ENCODE data around the gene BEAN1. TPM values are rescaled to one million over a fixed set of nuclear protein-coding genes. Genes with fewer than 3 reads are reported as not detected.

BEAN1 gene
- total and polyA plus RNA-seq, 9 of the 15 experiments (the other 6 are each of a cell fraction or from before 2014, with no cell fraction given), result not detected

GRCh38 chr16:66523861-66524354 lies 96.8 kb downstream of the BEAN1 start (continued):
- TF ChIP-seq HMGN3 (IDR thresholded peaks at IDR 0.05; ENCODE audit: borderline replicate concordance, extremely low read depth, insufficient read length, low read depth, low read length), result no peak
- TF ChIP-seq MCM2 (IDR thresholded peaks at IDR 0.05; ENCODE audit: low read depth), result no peak
- no peak for TF ChIP-seq ZNF253 (CRISPR knock-in tag; conservative IDR thresholded peaks at IDR 0.05)
- TF ChIP-seq, protein P1, sequence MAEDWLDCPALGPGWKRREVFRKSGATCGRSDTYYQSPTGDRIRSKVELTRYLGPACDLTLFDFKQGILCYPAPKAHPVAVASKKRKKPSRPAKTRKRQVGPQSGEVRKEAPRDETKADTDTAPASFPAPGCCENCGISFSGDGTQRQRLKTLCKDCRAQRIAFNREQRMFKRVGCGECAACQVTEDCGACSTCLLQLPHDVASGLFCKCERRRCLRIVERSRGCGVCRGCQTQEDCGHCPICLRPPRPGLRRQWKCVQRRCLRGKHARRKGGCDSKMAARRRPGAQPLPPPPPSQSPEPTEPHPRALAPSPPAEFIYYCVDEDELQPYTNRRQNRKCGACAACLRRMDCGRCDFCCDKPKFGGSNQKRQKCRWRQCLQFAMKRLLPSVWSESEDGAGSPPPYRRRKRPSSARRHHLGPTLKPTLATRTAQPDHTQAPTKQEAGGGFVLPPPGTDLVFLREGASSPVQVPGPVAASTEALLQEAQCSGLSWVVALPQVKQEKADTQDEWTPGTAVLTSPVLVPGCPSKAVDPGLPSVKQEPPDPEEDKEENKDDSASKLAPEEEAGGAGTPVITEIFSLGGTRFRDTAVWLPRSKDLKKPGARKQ (CRISPR knock-in tag; IDR thresholded peaks at IDR 0.05), result no peak
- no peak for TF ChIP-seq ERF (CRISPR knock-in tag; IDR thresholded peaks at IDR 0.05)
- TF ChIP-seq TAF15 (IDR thresholded peaks at IDR 0.05; ENCODE audit: low read depth, low read length), result no peak
- TF ChIP-seq, protein P2, sequence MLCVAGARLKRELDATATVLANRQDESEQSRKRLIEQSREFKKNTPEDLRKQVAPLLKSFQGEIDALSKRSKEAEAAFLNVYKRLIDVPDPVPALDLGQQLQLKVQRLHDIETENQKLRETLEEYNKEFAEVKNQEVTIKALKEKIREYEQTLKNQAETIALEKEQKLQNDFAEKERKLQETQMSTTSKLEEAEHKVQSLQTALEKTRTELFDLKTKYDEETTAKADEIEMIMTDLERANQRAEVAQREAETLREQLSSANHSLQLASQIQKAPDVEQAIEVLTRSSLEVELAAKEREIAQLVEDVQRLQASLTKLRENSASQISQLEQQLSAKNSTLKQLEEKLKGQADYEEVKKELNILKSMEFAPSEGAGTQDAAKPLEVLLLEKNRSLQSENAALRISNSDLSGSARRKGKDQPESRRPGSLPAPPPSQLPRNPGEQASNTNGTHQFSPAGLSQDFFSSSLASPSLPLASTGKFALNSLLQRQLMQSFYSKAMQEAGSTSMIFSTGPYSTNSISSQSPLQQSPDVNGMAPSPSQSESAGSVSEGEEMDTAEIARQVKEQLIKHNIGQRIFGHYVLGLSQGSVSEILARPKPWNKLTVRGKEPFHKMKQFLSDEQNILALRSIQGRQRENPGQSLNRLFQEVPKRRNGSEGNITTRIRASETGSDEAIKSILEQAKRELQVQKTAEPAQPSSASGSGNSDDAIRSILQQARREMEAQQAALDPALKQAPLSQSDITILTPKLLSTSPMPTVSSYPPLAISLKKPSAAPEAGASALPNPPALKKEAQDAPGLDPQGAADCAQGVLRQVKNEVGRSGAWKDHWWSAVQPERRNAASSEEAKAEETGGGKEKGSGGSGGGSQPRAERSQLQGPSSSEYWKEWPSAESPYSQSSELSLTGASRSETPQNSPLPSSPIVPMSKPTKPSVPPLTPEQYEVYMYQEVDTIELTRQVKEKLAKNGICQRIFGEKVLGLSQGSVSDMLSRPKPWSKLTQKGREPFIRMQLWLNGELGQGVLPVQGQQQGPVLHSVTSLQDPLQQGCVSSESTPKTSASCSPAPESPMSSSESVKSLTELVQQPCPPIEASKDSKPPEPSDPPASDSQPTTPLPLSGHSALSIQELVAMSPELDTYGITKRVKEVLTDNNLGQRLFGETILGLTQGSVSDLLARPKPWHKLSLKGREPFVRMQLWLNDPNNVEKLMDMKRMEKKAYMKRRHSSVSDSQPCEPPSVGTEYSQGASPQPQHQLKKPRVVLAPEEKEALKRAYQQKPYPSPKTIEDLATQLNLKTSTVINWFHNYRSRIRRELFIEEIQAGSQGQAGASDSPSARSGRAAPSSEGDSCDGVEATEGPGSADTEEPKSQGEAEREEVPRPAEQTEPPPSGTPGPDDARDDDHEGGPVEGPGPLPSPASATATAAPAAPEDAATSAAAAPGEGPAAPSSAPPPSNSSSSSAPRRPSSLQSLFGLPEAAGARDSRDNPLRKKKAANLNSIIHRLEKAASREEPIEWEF (CRISPR knock-in tag; IDR thresholded peaks at IDR 0.05), result no peak
- TF ChIP-seq DMBX1 (CRISPR knock-in tag; IDR thresholded peaks at IDR 0.05; ENCODE audit: borderline replicate concordance), result peak; percentile 37; the same call in 1 of the 2 replicates
- no peak for TF ChIP-seq RB1 (IDR thresholded peaks at IDR 0.05; ENCODE audit: low read depth)
- TF ChIP-seq, protein P3, sequence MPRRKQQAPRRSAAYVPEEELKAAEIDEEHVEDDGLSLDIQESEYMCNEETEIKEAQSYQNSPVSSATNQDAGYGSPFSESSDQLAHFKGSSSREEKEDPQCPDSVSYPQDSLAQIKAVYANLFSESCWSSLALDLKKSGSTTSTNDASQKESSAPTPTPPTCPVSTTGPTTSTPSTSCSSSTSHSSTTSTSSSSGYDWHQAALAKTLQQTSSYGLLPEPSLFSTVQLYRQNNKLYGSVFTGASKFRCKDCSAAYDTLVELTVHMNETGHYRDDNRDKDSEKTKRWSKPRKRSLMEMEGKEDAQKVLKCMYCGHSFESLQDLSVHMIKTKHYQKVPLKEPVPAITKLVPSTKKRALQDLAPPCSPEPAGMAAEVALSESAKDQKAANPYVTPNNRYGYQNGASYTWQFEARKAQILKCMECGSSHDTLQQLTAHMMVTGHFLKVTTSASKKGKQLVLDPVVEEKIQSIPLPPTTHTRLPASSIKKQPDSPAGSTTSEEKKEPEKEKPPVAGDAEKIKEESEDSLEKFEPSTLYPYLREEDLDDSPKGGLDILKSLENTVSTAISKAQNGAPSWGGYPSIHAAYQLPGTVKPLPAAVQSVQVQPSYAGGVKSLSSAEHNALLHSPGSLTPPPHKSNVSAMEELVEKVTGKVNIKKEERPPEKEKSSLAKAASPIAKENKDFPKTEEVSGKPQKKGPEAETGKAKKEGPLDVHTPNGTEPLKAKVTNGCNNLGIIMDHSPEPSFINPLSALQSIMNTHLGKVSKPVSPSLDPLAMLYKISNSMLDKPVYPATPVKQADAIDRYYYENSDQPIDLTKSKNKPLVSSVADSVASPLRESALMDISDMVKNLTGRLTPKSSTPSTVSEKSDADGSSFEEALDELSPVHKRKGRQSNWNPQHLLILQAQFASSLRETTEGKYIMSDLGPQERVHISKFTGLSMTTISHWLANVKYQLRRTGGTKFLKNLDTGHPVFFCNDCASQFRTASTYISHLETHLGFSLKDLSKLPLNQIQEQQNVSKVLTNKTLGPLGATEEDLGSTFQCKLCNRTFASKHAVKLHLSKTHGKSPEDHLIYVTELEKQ (CRISPR knock-in tag; IDR thresholded peaks at IDR 0.05), result no peak
- TF ChIP-seq NR1H2 (CRISPR knock-in tag; IDR thresholded peaks at IDR 0.05), result no peak
- TF ChIP-seq MTF1 (CRISPR knock-in tag; IDR thresholded peaks at IDR 0.05; ENCODE audit: borderline replicate concordance), result no peak
- no peak for TF ChIP-seq FUS (optimal IDR thresholded peaks at IDR 0.05; ENCODE audit: low read depth, low read length)
- no peak for TF ChIP-seq SIN3A (IDR thresholded peaks at IDR 0.05; ENCODE audit: borderline replicate concordance in 2 of 2, control insufficient read depth in 1 of 2, low read depth in 2 of 2, low read length in 2 of 2)
- no peak for TF ChIP-seq SOX6 (IDR thresholded peaks at IDR 0.05)
- TF ChIP-seq C11orf30 (IDR thresholded peaks at IDR 0.05; ENCODE audit: low read depth), result no peak
- TF ChIP-seq SRSF9 (IDR thresholded peaks at IDR 0.05; ENCODE audit: borderline replicate concordance, low read depth, low read length), result no peak
- no peak for TF ChIP-seq TBP (optimal IDR thresholded peaks at IDR 0.05; ENCODE audit: low read depth, low read length)
- TF ChIP-seq ZNF175 (CRISPR knock-in tag; IDR thresholded peaks at IDR 0.05; ENCODE audit: low read depth), result 0 out of 2 replicates have a peak, but pooled peaks have one; percentile 35

Measured in K562 (cell line).